DOHH2 (cell line): ENCODE data around the gene MTR.
A peak's percentile ranks its signal among the peaks of the same experiment; 100 is the strongest.

Experiments used
- CTCF ChIP-seq: fragments of 200-600 bp; sonication (generic); IDR thresholded peaks from one replicate; pipeline ENCODE4 v1.5.1; 2014; ENCODE audit warnings: antibody characterized with exemption, mild to moderate bottlenecking, low read depth, low read length; ENCODE audit not compliant: poor library complexity, severe bottlenecking
- EZH2phosphoT487 ChIP-seq: fragments of 200-600 bp; sonication (generic); IDR thresholded peaks from 2 replicates; pipeline ENCODE4 v1.6.1; 2017; ENCODE audit warnings: borderline replicate concordance, mild to moderate bottlenecking, antibody characterized with exemption, low read length, moderate library complexity, mixed read lengths

GRCh38 chr1:236753516-236753915, 41.6 kb upstream of the MTR start:
- TF ChIP-seq CTCF (peak; percentile 56), EZH2phosphoT487 (no peak)
